GM12865 (cell line): ENCODE data around the gene MFNG.

Source experiments
- DNase-seq: peaks from one replicate; pipeline ENCODE4 v3.0.0; 2010; ENCODE audit warnings: low read depth
- H3K4me3 ChIP-seq: 2 replicates; pipeline ENCODE4 v1.5.1; 2011; ENCODE audit warnings: mild to moderate bottlenecking, low read depth, low read length, control low read depth
- TF ChIP-seq, protein P1 (sequence below): IDR thresholded peaks from 2 replicates; pipeline ENCODE4 v1.5.1; 2011; ENCODE audit warnings: low read length, control low read depth, low read depth, inconsistent platforms; ENCODE audit not compliant: insufficient read depth; ENCODE audit errors: missing control alignments

MFNG gene

DNA sequence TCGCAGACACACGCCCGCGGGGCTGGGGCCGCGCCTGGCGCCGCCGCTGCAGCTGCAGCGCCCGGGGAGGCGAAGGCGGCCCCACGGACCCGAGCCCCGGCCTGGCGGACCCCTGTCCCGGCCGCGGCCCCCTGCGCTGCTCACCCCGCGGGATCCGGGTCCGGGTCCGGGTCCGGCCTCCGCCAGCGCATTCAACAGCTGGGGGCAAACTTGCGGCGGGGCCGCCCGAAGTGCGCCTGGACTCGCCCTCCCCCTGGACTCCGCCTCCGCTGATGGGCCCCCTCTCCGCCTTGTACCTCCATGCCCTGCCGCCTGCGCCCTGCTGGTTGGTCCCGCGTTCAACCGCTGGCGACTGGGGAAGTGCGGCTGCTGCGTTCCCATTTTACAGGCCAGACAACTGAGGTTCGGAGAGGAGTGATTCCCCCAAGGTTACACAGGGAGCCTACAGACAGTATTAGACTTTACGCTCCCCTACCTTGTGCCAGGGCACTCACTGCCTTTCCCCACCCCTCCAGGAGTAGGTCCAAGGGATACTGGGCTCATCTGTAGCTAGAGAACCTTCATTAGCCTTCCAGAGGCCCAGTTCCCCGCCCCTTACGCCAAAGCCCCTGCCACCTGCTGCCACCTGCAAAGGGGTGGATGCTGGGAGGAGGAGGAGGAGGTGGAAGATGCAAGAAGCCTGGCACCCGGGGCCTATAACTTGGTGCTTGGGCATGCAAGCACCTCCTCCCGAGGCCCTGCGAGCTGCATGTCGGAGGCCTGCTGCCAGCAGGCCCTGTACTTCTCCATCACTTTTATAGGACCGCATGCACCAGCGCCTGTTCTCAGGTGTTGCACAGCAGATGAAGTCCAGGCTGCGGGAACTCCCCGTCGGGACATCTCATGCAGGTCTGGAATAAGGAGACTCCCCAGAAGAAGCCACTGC, 58.2 kb downstream of the MFNG start:
- DNase-seq = no peak
- H3K4me3 ChIP-seq = no peak overlapping the region
- TF ChIP-seq, protein P1, sequence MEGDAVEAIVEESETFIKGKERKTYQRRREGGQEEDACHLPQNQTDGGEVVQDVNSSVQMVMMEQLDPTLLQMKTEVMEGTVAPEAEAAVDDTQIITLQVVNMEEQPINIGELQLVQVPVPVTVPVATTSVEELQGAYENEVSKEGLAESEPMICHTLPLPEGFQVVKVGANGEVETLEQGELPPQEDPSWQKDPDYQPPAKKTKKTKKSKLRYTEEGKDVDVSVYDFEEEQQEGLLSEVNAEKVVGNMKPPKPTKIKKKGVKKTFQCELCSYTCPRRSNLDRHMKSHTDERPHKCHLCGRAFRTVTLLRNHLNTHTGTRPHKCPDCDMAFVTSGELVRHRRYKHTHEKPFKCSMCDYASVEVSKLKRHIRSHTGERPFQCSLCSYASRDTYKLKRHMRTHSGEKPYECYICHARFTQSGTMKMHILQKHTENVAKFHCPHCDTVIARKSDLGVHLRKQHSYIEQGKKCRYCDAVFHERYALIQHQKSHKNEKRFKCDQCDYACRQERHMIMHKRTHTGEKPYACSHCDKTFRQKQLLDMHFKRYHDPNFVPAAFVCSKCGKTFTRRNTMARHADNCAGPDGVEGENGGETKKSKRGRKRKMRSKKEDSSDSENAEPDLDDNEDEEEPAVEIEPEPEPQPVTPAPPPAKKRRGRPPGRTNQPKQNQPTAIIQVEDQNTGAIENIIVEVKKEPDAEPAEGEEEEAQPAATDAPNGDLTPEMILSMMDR = peak; percentile 1

DNA sequence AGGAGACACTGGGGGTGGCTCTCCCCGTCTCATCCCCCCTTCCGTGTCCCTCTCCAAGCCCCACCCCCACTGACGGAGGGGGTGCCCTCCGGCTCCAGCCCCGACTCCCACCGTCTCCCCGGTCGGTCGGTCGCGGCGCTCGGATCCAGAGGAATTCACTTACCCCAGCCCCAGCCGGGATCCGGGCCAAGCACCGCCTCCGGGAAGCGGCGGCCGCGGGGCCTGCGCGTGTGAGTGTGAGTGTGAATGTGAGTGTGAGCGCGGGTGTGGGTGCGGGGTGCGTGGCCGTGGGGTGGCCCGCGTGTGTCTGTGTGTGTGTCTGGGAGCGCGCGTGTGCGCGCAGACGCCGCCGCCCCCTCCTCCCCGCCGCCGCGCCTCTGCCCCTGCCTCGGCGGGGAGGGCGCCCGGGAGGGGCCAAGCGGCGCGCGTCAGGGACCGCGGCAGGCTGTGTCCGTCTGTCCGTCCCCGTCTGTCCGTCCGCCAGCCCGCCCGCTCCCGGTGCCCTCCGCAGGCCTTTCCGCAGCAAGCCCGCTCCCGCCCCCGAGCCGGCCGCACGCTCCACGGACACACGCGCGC, 59.0 kb downstream of the MFNG start, which contains the start of gene ELFN2:
TSS of gene ELFN2 (minus strand) at position 345 of the 576 bp plus-strand sequence. CDS start 51,945 bp downstream, outside the sequence.
- TF ChIP-seq, protein P1 = no peak
- DNase-seq = no peak
- H3K4me3 ChIP-seq = no peak within 1 kb of the TSS

DNA sequence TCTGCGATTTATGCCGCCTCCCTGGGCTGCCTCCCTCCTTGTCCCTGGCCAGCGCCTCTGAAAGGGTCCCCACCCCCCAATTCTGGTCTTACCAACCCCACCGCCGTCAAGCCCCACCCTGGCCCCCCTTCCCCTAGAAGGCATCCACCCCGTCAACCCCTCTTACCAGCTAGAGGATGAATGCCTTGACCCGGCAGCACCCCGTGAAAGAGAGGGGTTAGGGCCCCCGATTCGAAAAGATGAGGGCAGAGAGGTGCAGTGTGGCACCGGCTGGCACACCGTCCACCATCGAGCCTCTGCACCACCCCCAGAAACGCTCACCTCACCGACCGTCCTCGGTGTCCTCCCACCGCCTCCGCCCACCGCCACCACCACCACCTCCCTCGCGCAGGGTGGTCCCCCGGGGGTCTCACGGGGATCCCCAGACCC, 59.5 kb downstream of the MFNG start:
- DNase-seq = no peak
- TF ChIP-seq, protein P1 = no peak
- no peak overlapping the region for H3K4me3 ChIP-seq

DNA sequence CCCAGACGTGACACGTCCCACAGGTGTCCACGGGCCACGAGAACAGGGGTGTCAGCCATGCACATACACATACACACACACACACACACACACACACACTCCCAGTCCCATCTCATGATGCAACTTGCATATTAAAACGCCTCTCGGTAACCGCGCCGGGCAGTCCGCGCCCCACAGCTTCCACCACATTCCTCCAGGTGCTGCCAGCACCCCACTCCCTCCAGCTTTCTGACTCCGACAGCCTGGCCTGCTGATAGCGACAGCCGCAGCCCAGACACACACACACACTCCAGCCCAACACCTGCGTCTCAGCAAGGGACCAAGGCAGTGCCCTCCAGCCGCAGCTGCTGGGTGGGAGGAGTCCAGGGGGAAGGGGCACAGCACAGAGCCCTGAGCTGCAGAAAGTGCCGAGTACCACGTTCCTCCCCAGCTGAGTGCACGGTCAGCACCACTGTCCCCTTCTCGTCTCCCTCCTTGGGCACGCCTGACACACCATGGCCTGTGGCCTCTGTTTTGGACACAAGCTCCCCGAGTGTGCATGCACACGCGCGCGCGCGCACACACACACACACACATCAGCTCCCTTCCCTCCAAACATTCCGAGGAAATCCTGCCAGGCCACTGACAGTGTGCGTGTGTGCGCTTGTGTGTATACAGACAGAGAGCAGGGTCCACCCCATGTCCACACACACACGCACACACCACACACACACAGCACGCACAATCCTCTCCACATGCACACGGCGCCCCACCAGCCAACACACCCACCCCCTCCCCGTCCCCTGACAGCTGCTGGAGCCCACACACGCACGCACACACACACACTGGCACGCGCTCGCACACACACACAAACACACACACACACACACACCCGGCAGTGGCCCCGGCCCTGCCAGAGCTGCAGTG, 60.1 kb downstream of the MFNG start:
- no peak for DNase-seq
- no peak overlapping the region for H3K4me3 ChIP-seq
- TF ChIP-seq, protein P1 = no peak

DNA sequence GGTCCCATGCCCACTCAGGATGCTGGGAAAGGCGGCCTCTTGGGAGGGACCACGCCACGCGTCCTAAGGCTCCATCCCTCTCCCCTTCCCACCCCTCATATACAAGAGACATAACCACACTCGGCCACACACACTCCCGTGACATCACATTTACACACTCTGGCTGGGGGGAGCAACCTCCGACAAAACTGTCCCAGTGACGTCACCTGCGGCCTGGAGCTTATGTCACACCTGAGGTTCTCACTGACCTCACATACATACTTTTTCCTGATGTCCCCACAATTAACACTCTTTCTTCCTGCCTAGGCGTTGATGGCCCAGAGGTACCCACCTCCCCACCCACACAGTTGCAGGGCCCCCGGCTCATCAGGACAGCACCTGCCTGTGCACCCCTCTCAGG, 60.8 kb downstream of the MFNG start:
- TF ChIP-seq, protein P1 = no peak
- H3K4me3 ChIP-seq = no peak overlapping the region
- DNase-seq = no peak

DNA sequence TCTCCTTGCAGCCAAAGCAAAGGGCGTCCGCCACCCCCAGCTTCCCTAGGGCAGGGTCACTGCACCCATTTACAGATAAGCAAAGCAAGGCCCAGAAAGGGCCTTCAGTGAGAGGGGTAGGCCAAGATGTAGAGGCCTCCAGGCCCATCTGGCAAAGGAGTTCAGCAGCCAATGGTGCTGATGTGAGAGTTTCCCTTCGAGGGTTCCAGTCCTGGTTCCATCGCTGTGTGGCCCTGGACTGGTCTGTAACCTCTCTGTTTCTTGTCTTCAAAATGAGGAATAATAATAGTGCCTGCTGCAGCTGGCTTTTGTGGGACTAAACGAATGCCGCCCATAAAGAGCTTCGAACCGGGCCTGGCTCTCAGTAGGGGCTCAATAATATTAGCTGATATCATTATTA, 62.9 kb downstream of the MFNG start:
- TF ChIP-seq, protein P1 = no peak
- DNase-seq = no peak
- no peak overlapping the region for H3K4me3 ChIP-seq
